Activated CD4-positive, alpha-beta T cell treated with anti-CD3 and anti-CD28 coated beads, Interleukin-2, amount 50 U/mL, for 1 hour (primary cell): ENCODE measurements around the gene LTF.

ENCODE experiments used
- DNase-seq: peaks from one replicate; pipeline ENCODE4 v3.0.0-alpha.2; 2020

The LTF gene

DNA sequence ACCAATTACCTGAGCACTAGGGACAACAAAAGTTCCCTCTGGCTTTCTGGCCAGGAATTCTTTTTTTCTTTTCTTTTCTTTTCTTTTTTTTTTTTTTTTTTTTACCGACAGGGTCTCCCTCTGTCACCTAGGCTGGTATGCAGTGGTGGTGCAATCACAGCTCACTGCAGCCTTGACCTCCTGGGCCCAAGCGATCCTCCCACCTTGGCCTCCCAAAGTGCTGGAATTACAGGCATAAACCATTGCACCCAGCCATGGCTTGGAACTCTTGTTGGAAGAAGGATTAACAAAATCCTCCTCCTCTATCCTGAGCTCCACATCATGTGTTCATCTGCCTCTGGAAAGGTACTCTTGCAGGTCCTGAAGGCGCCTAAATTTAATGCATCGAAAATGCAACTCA, 2.9 kb upstream of the LTF start:
- no peak for DNase-seq

DNA sequence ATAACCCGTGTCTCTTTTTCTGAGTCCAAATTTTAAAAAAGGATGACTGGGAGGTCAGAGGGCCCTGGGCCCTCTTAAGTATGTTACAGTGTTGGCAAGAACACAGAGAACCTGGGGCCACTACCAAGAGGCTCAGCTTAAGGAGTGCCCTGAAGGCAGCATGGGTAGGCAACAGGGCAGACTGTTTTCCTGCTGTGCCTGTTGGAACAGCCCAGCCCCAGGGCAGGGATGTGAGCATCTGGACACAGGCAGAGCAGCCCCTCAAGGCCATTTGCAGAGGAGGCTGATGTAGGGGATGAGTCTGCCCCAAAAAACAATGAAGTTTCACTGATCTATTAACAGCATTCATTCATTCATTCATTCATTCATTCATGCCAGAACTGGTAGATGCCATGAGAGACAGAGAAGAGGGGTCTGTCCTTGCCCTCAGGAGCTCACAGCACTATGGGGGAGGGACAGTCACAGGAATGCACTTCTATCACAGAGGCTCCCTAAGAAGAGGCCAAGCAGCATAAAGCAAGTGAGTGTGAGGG, 2.2 kb upstream of the LTF start:
- no peak for DNase-seq

- DNase-seq = no peak
Observed at GRCh38 chr3:46466273-46466672, 1.6 kb upstream of the LTF start.

GRCh38 chr3:46465196-46465520, 453 bp upstream of the LTF start:
- DNase-seq = no peak

DNA sequence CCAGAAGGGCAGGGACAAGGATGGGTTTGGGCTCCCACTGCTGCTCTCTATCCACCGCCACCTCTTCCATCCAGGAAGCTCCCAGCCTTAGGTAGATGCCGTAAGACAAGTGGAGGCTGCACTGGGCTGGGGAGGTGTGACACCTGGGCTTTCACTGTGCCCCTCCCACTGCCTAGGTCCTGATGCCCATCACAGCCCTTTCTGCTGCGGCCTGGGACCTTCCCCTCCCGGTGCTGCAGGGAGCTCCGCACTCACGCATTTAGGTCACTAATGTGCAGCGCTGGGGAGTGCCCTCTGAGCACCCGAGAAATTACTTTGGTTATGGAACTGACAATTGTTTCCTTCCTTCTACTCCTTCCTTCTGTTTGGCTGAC, 850 bp downstream of the LTF start:
- no peak for DNase-seq

GRCh38 chr3:46463120-46463867, 1.4 kb downstream of the LTF start:
- no peak for DNase-seq

- DNase-seq = no peak
Observed at GRCh38 chr3:46462511-46462910, 2.2 kb downstream of the LTF start.

DNA sequence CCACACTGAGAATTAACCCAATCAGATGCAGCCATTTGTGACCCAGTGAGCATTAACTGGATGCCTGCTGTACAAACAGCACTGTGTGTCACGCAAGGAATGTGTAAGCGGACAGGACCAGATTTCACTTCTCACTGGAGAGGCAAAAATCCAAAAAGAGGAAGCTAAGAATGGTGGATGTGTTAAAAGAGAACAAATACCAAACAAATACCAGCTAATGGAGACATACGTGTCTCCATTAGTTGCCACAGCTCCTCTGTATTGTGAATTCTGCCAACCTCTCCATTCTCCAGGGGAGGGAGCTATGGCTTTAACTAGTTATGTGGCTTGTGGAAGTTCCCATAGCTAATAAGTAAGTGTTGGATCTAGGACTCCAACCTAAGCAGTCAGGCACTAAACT, 2.6 kb downstream of the LTF start:
- DNase-seq = no peak

DNA sequence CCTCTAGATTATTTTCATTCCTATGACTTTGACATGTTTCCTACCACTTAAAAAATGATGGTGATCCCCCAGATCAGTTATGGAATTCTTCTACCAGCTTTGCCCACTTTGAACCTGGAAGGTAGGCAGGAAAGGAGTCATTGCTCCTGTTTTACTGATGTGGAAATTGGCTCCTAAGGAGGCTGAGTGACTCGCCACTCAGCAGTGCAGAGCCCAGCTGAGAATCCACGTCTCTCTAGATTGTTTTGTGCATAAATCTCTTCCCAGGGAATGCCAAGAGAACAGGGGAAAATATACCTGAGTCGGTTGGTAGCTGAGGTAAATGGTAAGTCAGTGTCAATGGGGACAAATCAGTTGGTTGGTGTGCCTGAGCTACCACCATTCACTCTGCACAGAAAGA, 4.7 kb downstream of the LTF start:
- DNase-seq = no peak

- no peak for DNase-seq
Observed at GRCh38 chr3:46456118-46456517, 8.6 kb downstream of the LTF start.

- DNase-seq = no peak
Observed at GRCh38 chr3:46455231-46456115, 9.2 kb downstream of the LTF start.

DNA sequence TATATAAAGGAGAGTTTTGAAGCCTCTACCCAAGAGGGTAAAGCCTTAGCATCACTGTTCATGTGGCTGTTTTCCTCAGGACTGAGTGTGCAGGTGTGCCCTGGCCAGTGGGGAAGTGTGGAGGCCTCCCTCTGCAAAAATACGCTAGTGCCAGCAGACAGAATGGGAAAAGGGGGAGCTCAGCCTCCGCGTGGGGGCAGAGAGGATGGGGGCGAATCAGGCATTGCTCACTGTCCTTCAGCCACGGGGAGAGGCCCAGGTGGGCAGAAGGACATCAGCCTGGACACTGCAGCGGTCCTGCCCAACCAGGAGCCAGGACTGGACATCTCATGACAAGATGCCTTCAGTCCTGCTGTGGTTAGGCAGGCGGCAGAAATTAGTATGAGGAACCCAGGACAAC, 10.1 kb downstream of the LTF start:
- no peak for DNase-seq

- DNase-seq = no peak
Observed at GRCh38 chr3:46454209-46454595, 10.5 kb downstream of the LTF start.

DNA sequence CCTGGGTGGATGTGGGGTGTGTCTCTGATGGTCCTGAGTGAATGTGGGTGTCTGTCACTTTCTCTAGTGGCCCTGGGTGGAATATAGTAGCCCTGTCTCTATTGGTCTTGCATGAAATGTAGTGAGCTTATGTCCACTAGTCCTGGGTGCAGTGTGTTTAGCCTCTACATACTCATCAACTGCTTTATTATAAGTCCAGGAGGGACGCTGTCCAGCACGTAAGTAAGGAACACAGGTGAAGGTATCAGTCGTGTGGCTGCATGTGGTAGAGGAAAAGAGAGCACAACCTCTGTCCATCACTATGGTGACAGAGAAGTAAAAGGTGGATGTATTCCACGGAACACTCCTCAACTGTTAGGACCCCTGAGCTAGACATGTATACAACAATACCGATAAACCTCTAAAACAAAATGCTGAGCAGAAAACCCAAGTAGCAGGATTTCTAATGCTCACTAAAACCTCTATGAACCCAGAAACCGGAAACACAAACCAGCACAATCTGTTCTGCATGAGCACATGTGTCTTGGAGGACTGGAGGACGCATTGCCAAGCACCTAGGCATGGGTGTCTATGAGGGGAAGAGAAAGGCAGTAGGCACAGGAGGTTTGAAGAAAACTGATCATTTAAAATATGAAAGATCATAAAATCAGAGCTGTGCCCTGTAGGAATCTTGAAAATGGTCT, 11.0 kb downstream of the LTF start:
- no peak for DNase-seq

GRCh38 chr3:46449755-46450552, 14.8 kb downstream of the LTF start:
- DNase-seq = no peak

GRCh38 chr3:46448721-46449120, 16.0 kb downstream of the LTF start:
- no peak for DNase-seq

- no peak for DNase-seq
Observed at GRCh38 chr3:46447228-46447985, 17.3 kb downstream of the LTF start.

GRCh38 chr3:46442576-46443530, 21.9 kb downstream of the LTF start:
- peak; percentile 25 for DNase-seq

DNA sequence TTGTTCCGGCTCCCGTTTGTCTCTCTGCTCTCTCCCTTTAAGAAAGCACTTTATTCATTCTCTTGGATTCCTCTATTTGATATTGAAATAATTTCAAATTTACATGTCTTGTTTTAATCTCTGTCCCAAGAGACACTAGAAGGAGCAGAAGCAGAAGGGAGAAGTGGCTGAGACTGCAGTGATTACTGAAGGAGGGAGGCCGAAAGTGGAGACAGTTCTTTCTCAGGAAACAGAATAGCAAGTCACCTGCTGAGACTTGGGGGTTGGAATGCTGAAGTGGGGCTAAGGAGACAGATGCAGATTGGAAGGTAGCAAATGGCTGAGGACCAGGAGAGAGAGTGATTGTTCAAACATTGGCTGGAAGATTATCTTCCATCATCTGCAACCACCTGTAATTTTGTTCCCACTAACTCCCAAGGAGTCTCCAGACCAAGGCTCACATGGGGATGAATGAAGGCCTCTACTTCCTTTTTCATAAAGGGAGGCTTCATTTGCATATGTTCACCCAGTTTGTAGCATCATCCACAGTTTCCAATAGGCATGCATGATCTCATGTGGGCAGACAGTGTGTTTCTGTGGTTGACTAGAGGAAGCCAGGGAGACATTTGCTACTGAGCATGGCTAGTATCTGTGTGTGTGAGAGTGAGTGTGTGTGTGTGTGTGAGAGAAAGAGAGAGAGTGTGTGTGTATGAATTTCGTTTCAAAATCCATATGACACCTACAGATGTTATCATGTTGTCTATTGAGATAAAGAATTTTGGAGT, 24.0 kb downstream of the LTF start:
- DNase-seq = no peak

GRCh38 chr3:46438831-46439230, 25.9 kb downstream of the LTF start:
- DNase-seq = no peak
